ENCODE data around the gene DEAF1.

Gene DEAF1

GRCh38 chr11:687751-688150 lies 7.3 kb downstream of the DEAF1 start:
- TF ChIP-seq POU2F2 (IDR thresholded peaks at IDR 0.05; ENCODE audit: low read depth, low read length) = no peak
- TF ChIP-seq TAF1 (IDR thresholded peaks at IDR 0.05; ENCODE audit: low read depth, low read length) = no peak
- TF ChIP-seq POLR2AphosphoS5 (IDR thresholded peaks at IDR 0.05; ENCODE audit: low read depth, low read length) = no peak
- no peak for TF ChIP-seq SPI1 (IDR thresholded peaks at IDR 0.05; ENCODE audit: low read depth, low read length)
- no peak for TF ChIP-seq POLR2A (IDR thresholded peaks at IDR 0.05; ENCODE audit: low read depth, low read length)
- no peak for TF ChIP-seq PAX5 (IDR thresholded peaks at IDR 0.05; ENCODE audit: insufficient read depth, low read length, severe bottlenecking)
- FAIRE-seq (no peak), DNase-seq (ENCODE audit: insufficient read length, low spot score) (no peak)

- DNase-seq (ENCODE audit: insufficient read length, low spot score) (no peak), FAIRE-seq (no peak)
- TF ChIP-seq SPI1 (IDR thresholded peaks at IDR 0.05; ENCODE audit: low read depth, low read length) (no peak), PAX5 (IDR thresholded peaks at IDR 0.05; ENCODE audit: insufficient read depth, low read length, severe bottlenecking) (no peak), POLR2A (IDR thresholded peaks at IDR 0.05; ENCODE audit: low read depth, low read length) (no peak), POU2F2 (IDR thresholded peaks at IDR 0.05; ENCODE audit: low read depth, low read length) (no peak)
Measured at GRCh38 chr11:686451-687243, 8.4 kb downstream of the DEAF1 start.

- FAIRE-seq = no peak
Measured at GRCh38 chr11:680970-681369, 14.1 kb downstream of the DEAF1 start.

GRCh38 chr11:680476-680875 lies 14.5 kb downstream of the DEAF1 start:
- TF ChIP-seq SPI1 (IDR thresholded peaks at IDR 0.05; ENCODE audit: low read depth, low read length) (no peak), POU2F2 (IDR thresholded peaks at IDR 0.05; ENCODE audit: low read depth, low read length) (no peak), POLR2A (IDR thresholded peaks at IDR 0.05; ENCODE audit: low read depth, low read length) (no peak), PAX5 (IDR thresholded peaks at IDR 0.05; ENCODE audit: insufficient read depth, low read length, severe bottlenecking) (no peak), POLR2AphosphoS5 (IDR thresholded peaks at IDR 0.05; ENCODE audit: low read depth, low read length) (no peak), TAF1 (IDR thresholded peaks at IDR 0.05; ENCODE audit: low read depth, low read length) (no peak)
- DNase-seq (ENCODE audit: insufficient read length, low spot score) = no peak
- no peak for FAIRE-seq

More at GRCh38 chr11:680970-681369, 14.1 kb downstream of the DEAF1 start:
- no peak for DNase-seq (ENCODE audit: insufficient read length, low spot score)
- TF ChIP-seq POLR2A (IDR thresholded peaks at IDR 0.05; ENCODE audit: low read depth, low read length) (no peak), POLR2AphosphoS5 (IDR thresholded peaks at IDR 0.05; ENCODE audit: low read depth, low read length) (no peak), POU2F2 (IDR thresholded peaks at IDR 0.05; ENCODE audit: low read depth, low read length) (no peak), SPI1 (IDR thresholded peaks at IDR 0.05; ENCODE audit: low read depth, low read length) (no peak), TAF1 (IDR thresholded peaks at IDR 0.05; ENCODE audit: low read depth, low read length) (no peak)

GRCh38 chr11:679271-680207 lies 15.5 kb downstream of the DEAF1 start:
- FAIRE-seq = no peak
- TF ChIP-seq POU2F2 (IDR thresholded peaks at IDR 0.05; ENCODE audit: low read depth, low read length) (no peak), POLR2AphosphoS5 (IDR thresholded peaks at IDR 0.05; ENCODE audit: low read depth, low read length) (no peak), PAX5 (IDR thresholded peaks at IDR 0.05; ENCODE audit: insufficient read depth, low read length, severe bottlenecking) (no peak), SPI1 (IDR thresholded peaks at IDR 0.05; ENCODE audit: low read depth, low read length) (no peak), TAF1 (IDR thresholded peaks at IDR 0.05; ENCODE audit: low read depth, low read length) (no peak), POLR2A (IDR thresholded peaks at IDR 0.05; ENCODE audit: low read depth, low read length) (no peak)
- DNase-seq (ENCODE audit: insufficient read length, low spot score) = no peak

- DNase-seq (ENCODE audit: insufficient read length, low spot score) = no peak
- FAIRE-seq = no peak
- TF ChIP-seq PAX5 (IDR thresholded peaks at IDR 0.05; ENCODE audit: insufficient read depth, low read length, severe bottlenecking) (no peak), POU2F2 (IDR thresholded peaks at IDR 0.05; ENCODE audit: low read depth, low read length) (no peak), POLR2AphosphoS5 (IDR thresholded peaks at IDR 0.05; ENCODE audit: low read depth, low read length) (no peak), POLR2A (IDR thresholded peaks at IDR 0.05; ENCODE audit: low read depth, low read length) (no peak), TAF1 (IDR thresholded peaks at IDR 0.05; ENCODE audit: low read depth, low read length) (no peak), SPI1 (IDR thresholded peaks at IDR 0.05; ENCODE audit: low read depth, low read length) (no peak)
Measured at GRCh38 chr11:678297-678696, 16.7 kb downstream of the DEAF1 start.

- TF ChIP-seq SPI1 (IDR thresholded peaks at IDR 0.05; ENCODE audit: low read depth, low read length) = no peak
- no peak for TF ChIP-seq TAF1 (IDR thresholded peaks at IDR 0.05; ENCODE audit: low read depth, low read length)
- no peak for TF ChIP-seq POU2F2 (IDR thresholded peaks at IDR 0.05; ENCODE audit: low read depth, low read length)
- no peak for TF ChIP-seq POLR2A (IDR thresholded peaks at IDR 0.05; ENCODE audit: low read depth, low read length)
- no peak for TF ChIP-seq POLR2AphosphoS5 (IDR thresholded peaks at IDR 0.05; ENCODE audit: low read depth, low read length)
- FAIRE-seq = no peak
Measured at GRCh38 chr11:674406-674805, 20.6 kb downstream of the DEAF1 start.

GRCh38 chr11:673866-674265 lies 21.2 kb downstream of the DEAF1 start:
- FAIRE-seq (no peak), DNase-seq (ENCODE audit: insufficient read length, low spot score) (no peak)
- TF ChIP-seq POLR2AphosphoS5 (IDR thresholded peaks at IDR 0.05; ENCODE audit: low read depth, low read length) (no peak), TAF1 (IDR thresholded peaks at IDR 0.05; ENCODE audit: low read depth, low read length) (no peak), POU2F2 (IDR thresholded peaks at IDR 0.05; ENCODE audit: low read depth, low read length) (no peak), POLR2A (IDR thresholded peaks at IDR 0.05; ENCODE audit: low read depth, low read length) (no peak)

More at GRCh38 chr11:674406-674805, 20.6 kb downstream of the DEAF1 start:
- no peak for DNase-seq (ENCODE audit: insufficient read length, low spot score)

GRCh38 chr11:665704-666281 lies 29.2 kb downstream of the DEAF1 start:
- no peak for FAIRE-seq
- no peak for DNase-seq (ENCODE audit: insufficient read length, low spot score)
- TF ChIP-seq POU2F2 (IDR thresholded peaks at IDR 0.05; ENCODE audit: low read depth, low read length) = no peak
- no peak for TF ChIP-seq POLR2AphosphoS5 (IDR thresholded peaks at IDR 0.05; ENCODE audit: low read depth, low read length)
- no peak for TF ChIP-seq POLR2A (IDR thresholded peaks at IDR 0.05; ENCODE audit: low read depth, low read length)
- TF ChIP-seq SPI1 (IDR thresholded peaks at IDR 0.05; ENCODE audit: low read depth, low read length) = no peak
- TF ChIP-seq PAX5 (IDR thresholded peaks at IDR 0.05; ENCODE audit: insufficient read depth, low read length, severe bottlenecking) = no peak
- TF ChIP-seq TAF1 (IDR thresholded peaks at IDR 0.05; ENCODE audit: low read depth, low read length) = no peak
